H9 (cell line): ENCODE results near the gene TAGLN3. TPM values are rescaled to one million over a fixed set of nuclear protein-coding genes. Genes with fewer than 3 reads are reported as not detected.

ENCODE experiments used
- DNase-seq: peaks from one replicate; pipeline ENCODE4 v3.0.0-alpha.2; 2017
- H2AFZ ChIP-seq: one replicate; pipeline ENCODE4 v1.6.1; 2013; ENCODE audit warnings: mild to moderate bottlenecking, low read length, control low read depth, moderate library complexity
- H2AK5ac ChIP-seq: 2 replicates; pipeline ENCODE4 v1.6.1; 2013; ENCODE audit warnings: low read length, control low read depth, mixed read lengths; ENCODE audit not compliant: insufficient read length
- H2BK120ac ChIP-seq: one replicate; pipeline ENCODE4 v1.6.1; 2013; ENCODE audit warnings: low read depth, mild to moderate bottlenecking, low read length, control low read depth, inconsistent platforms; ENCODE audit not compliant: poor library complexity, severe bottlenecking
- H2BK12ac ChIP-seq: 2 replicates; pipeline ENCODE4 v1.6.1; 2013; ENCODE audit warnings: low read length, control low read depth, mixed read lengths, low read depth; ENCODE audit not compliant: insufficient read length
- H2BK15ac ChIP-seq: 2 replicates; pipeline ENCODE4 v1.6.1; 2013; ENCODE audit warnings: low read depth, low read length, control low read depth
- H2BK20ac ChIP-seq: one replicate; pipeline ENCODE4 v1.6.1; 2013; ENCODE audit warnings: low read depth, mild to moderate bottlenecking, low read length, control low read depth, inconsistent platforms; ENCODE audit not compliant: poor library complexity, severe bottlenecking
- H2BK5ac ChIP-seq: 2 replicates; pipeline ENCODE4 v1.6.1; 2013; ENCODE audit warnings: low read length, control low read depth, mixed read lengths; ENCODE audit not compliant: insufficient read length
- H3K14ac ChIP-seq: 2 replicates; pipeline ENCODE4 v1.6.1; 2013; ENCODE audit warnings: low read length, control low read depth; ENCODE audit not compliant: insufficient read depth
- H3K18ac ChIP-seq: 2 replicates; pipeline ENCODE4 v1.6.1; 2013; ENCODE audit warnings: low read depth, mild to moderate bottlenecking, mixed read lengths, low read length, control low read depth; ENCODE audit not compliant: insufficient read length
- H3K23ac ChIP-seq: 2 replicates; pipeline ENCODE4 v1.6.1; 2013; ENCODE audit warnings: low read length, control low read depth, mixed read lengths, low read depth; ENCODE audit not compliant: insufficient read length
- H3K23me2 ChIP-seq: 2 replicates; pipeline ENCODE4 v1.6.1; 2013; ENCODE audit warnings: low read depth, mild to moderate bottlenecking, mixed read lengths, low read length, control low read depth; ENCODE audit not compliant: insufficient read length, poor library complexity, severe bottlenecking
- H3K27ac ChIP-seq: 2 replicates; pipeline ENCODE4 v1.5.1; 2013; ENCODE audit warnings: low read length, control low read depth, mixed read lengths, low read depth; ENCODE audit not compliant: insufficient read length
- H3K27me3 ChIP-seq: 2 replicates; pipeline ENCODE4 v1.6.1; 2013; ENCODE audit warnings: low read length, control low read depth, inconsistent platforms; ENCODE audit not compliant: insufficient read depth
- H3K4ac ChIP-seq: 2 replicates; pipeline ENCODE4 v1.6.1; 2013; ENCODE audit warnings: low read depth, mild to moderate bottlenecking, control low read depth, inconsistent platforms, low read length, moderate library complexity
- H3K4me1 ChIP-seq: 2 replicates; pipeline ENCODE4 v1.6.1; 2013; ENCODE audit warnings: low read length, control low read depth, inconsistent platforms; ENCODE audit not compliant: insufficient read depth
- H3K4me2 ChIP-seq: 2 replicates; pipeline ENCODE4 v1.6.1; 2013; ENCODE audit warnings: low read length, control low read depth, mixed read lengths; ENCODE audit not compliant: insufficient read length, insufficient read depth
- H3K56ac ChIP-seq: 2 replicates; pipeline ENCODE4 v1.6.1; 2013; ENCODE audit warnings: low read depth, mild to moderate bottlenecking, mixed read lengths, low read length, control low read depth; ENCODE audit not compliant: insufficient read length
- H3K79me1 ChIP-seq: 2 replicates; pipeline ENCODE4 v1.6.1; 2013; ENCODE audit warnings: low read depth, mild to moderate bottlenecking, moderate library complexity, low read length, control low read depth, inconsistent platforms; ENCODE audit not compliant: insufficient read depth, poor library complexity, severe bottlenecking
- H3K79me2 ChIP-seq: 2 replicates; pipeline ENCODE4 v1.6.1; 2013; ENCODE audit warnings: low read length, control low read depth, inconsistent platforms; ENCODE audit not compliant: insufficient read depth
- H3K9ac ChIP-seq: 2 replicates; pipeline ENCODE4 v1.6.1; 2013; ENCODE audit warnings: low read length, control low read depth, mixed read lengths; ENCODE audit not compliant: insufficient read length; ENCODE audit errors: extremely low read depth
- H3K9me3 ChIP-seq: one replicate; pipeline ENCODE4 v1.6.1; 2013; ENCODE audit warnings: low read depth, low read length, inconsistent platforms; ENCODE audit not compliant: control insufficient read depth
- H3T11ph ChIP-seq: one replicate; pipeline ENCODE4 v1.6.1; 2013; ENCODE audit warnings: mild to moderate bottlenecking, low read length, control low read depth, inconsistent platforms
- H4K20me1 ChIP-seq: one replicate; pipeline ENCODE4 v1.6.1; 2013; ENCODE audit not compliant: control insufficient read depth, insufficient read length, insufficient read depth
- H4K5ac ChIP-seq: 2 replicates; pipeline ENCODE4 v1.6.1; 2013; ENCODE audit warnings: low read depth, mild to moderate bottlenecking, mixed read lengths, low read length, control low read depth; ENCODE audit not compliant: insufficient read length
- H4K8ac ChIP-seq: replicated peaks from 2 replicates; pipeline ENCODE4 v1.6.1; 2013; ENCODE audit warnings: low read length, control low read depth, mixed read lengths, low read depth; ENCODE audit not compliant: insufficient read length
- H4K91ac ChIP-seq: 2 replicates; pipeline ENCODE4 v1.6.1; 2013; ENCODE audit warnings: low read depth, mild to moderate bottlenecking, moderate library complexity, mixed read lengths, low read length, control low read depth; ENCODE audit not compliant: insufficient read length
- H3K27ac Mint-ChIP-seq, 3 experiments: 2 replicates in 2 of 3; 3 replicates in 1 of 3; pipeline ENCODE4 v1.8.0; 2020 to 2021; ENCODE audit warnings: mixed read lengths in 3 of 3, mild to moderate bottlenecking in 1 of 3, moderate library complexity in 1 of 3
- H3K27me3 Mint-ChIP-seq: 2 replicates; pipeline ENCODE4 v1.8.0; 2021; ENCODE audit warnings: low read depth, mild to moderate bottlenecking, moderate library complexity, mixed read lengths
- H3K36me3 Mint-ChIP-seq, 3 experiments: 2 replicates in 2 of 3; 3 replicates in 1 of 3; pipeline ENCODE4 v1.8.0; 2020 to 2021; ENCODE audit warnings: low read depth in 3 of 3, mixed read lengths in 3 of 3; ENCODE audit not compliant: insufficient read depth in 1 of 3
- H3K4me1 Mint-ChIP-seq, 2 experiments: 2 replicates each; pipeline ENCODE4 v1.8.0; 2020; ENCODE audit warnings: mixed read lengths in 2 of 2
- H3K4me3 Mint-ChIP-seq, 2 experiments: 2 replicates in 1 of 2; 3 replicates in 1 of 2; pipeline ENCODE4 v1.8.0; 2020 to 2021; ENCODE audit warnings: mild to moderate bottlenecking in 2 of 2, mixed read lengths in 2 of 2, moderate library complexity in 1 of 2
- H3K9me3 Mint-ChIP-seq, 2 experiments: 2 replicates in 1 of 2; 3 replicates in 1 of 2; pipeline ENCODE4 v1.8.0; 2020; ENCODE audit warnings: mild to moderate bottlenecking in 2 of 2, mixed read lengths in 2 of 2, moderate library complexity in 1 of 2
- WGBS: extraction: QIAGEN DNeasy Blood & Tissue Kit; methylation state at CpG from one replicate; pipeline ENCODE4 v1.1.7; 2013; ENCODE audit warnings: missing lambda C conversion rate, low lambda C conversion rate, mixed read lengths; ENCODE audit not compliant: insufficient read length; ENCODE audit errors: extremely low coverage; 5-methylcytosine and 5-hydroxymethylcytosine counted together
- total RNA-seq: library from RNA; stranded (reverse); gene quantifications from 2 replicates; pipeline ENCODE4 v1.2.1, GENCODE V29; 2021
- TF ChIP-seq, protein P1 (sequence below): fragments of 200-600 bp; sonication (generic); conservative IDR thresholded peaks from 3 replicates; pipeline ENCODE4 v1.8.0; 2021; ENCODE audit warnings: antibody characterized with exemption, mild to moderate bottlenecking

The TAGLN3 gene
- total RNA-seq, 1 experiment from 2014 or later: 6.4 TPM

DNA sequence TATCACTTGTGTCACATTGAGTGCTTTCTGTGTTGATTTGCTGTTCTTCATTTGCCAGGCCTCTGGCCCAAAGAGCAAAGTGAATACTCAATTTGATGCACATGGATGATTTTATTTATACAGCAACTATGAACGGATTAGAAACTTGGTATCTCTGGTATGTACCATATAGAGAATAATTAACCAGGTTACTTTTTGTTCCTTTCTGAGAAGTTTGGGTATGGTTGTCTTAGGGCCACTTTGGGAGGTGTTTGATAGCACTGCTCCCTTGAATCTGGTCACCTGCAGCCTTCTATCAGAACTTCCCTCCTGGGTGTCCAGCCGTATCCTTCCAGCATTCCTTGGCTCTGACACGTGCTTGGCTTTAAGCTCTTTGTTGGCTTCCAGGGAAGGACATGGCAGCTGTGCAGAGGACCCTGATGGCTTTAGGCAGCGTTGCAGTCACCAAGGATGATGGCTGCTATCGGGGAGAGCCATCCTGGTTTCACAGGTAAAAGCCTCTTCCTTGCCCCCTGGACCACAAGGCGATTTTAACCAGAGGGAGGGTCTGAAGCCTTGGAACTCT lies 12.7 kb downstream of the TAGLN3 start:
- no CpG with 5 or more reads among the region's 6 CpGs for WGBS
- Histone ChIP-seq H3K56ac (no peak overlapping the region), H2BK20ac (no peak overlapping the region), H2BK5ac (no peak overlapping the region), H2BK15ac (no peak overlapping the region), H3K14ac (no peak overlapping the region), H4K20me1 (no peaks in the 10 kb centered on the region), H2BK12ac (no peak overlapping the region), H3K4me1 (no peaks in the 10 kb centered on the region), H3K4ac (no peak overlapping the region), H2BK120ac (no peak overlapping the region), H3K23ac (no peak overlapping the region), H4K8ac (no peak overlapping the region), H3K9me3 (no peaks in the 10 kb centered on the region), H4K91ac (no peak overlapping the region), H2AK5ac (no peak overlapping the region), H3K79me2 (no peaks in the 10 kb centered on the region), H3K79me1 (no peaks in the 10 kb centered on the region), H3K27me3 (no peaks in the 10 kb centered on the region), H4K5ac (no peak overlapping the region), H3K18ac (no peak overlapping the region), H3T11ph (no peak overlapping the region), H3K4me2 (no peak overlapping the region), H3K9ac (no peak overlapping the region), H2AFZ (no peak overlapping the region), H3K23me2 (no peaks in the 10 kb centered on the region), H3K27ac (no peak overlapping the region)
- no peak overlapping the region for H3K4me3 Mint-ChIP-seq
- no peaks in the 10 kb centered on the region for H3K4me1 Mint-ChIP-seq
- TF ChIP-seq, protein P1, sequence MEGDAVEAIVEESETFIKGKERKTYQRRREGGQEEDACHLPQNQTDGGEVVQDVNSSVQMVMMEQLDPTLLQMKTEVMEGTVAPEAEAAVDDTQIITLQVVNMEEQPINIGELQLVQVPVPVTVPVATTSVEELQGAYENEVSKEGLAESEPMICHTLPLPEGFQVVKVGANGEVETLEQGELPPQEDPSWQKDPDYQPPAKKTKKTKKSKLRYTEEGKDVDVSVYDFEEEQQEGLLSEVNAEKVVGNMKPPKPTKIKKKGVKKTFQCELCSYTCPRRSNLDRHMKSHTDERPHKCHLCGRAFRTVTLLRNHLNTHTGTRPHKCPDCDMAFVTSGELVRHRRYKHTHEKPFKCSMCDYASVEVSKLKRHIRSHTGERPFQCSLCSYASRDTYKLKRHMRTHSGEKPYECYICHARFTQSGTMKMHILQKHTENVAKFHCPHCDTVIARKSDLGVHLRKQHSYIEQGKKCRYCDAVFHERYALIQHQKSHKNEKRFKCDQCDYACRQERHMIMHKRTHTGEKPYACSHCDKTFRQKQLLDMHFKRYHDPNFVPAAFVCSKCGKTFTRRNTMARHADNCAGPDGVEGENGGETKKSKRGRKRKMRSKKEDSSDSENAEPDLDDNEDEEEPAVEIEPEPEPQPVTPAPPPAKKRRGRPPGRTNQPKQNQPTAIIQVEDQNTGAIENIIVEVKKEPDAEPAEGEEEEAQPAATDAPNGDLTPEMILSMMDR: no peak
- no peaks in the 10 kb centered on the region for H3K9me3 Mint-ChIP-seq
- peaks cover 0 to 3% (median 0%) of the 10 kb centered on the region in 3 experiments; a peak in 3 of 7 replicates for H3K36me3 Mint-ChIP-seq
- H3K27ac Mint-ChIP-seq: peak overlapping the region in 1 of 3 experiments; percentile 36; a peak in 1 of 7 replicates
- DNase-seq: no peak
- H3K27me3 Mint-ChIP-seq: no peaks in the 10 kb centered on the region
